ENCODE data around the gene VRK3. TPM values are rescaled to one million over a fixed set of nuclear protein-coding genes. Genes with fewer than 3 reads are reported as not detected.

VRK3 gene
- total and polyA plus RNA-seq, 2 donors (not counting 3 experiments of a cell fraction or from before 2014, with no cell fraction given), result 20.4 to 36.0 TPM

- Histone ChIP-seq H3K4me3 (replicated peaks in 1 of 3; ENCODE audit: insufficient read depth in 1 of 3, low read depth in 1 of 3, low read length in 3 of 3) (no peak overlapping the region), H3K9ac (replicated peaks; ENCODE audit: extremely low read depth, insufficient read depth, low read length) (no peak overlapping the region), H3K36me3 (ENCODE audit: control insufficient read depth in 2 of 2, extremely low read depth in 1 of 2, insufficient read depth in 2 of 2, low read length in 2 of 2) (peaks cover 2 to 56% of the 10 kb centered on the region in 2 experiments), H3K27me3 (ENCODE audit: control insufficient read depth in 2 of 2, insufficient read depth in 2 of 2, low read length in 2 of 2) (no peaks in the 10 kb centered on the region), H3K27ac (ENCODE audit: insufficient read depth, low read depth, low read length) (no peak overlapping the region), H3K4me2 (ENCODE audit: insufficient read depth, low read length) (no peak overlapping the region), H3K79me2 (ENCODE audit: control insufficient read depth, insufficient read depth, low read length) (no peaks in the 10 kb centered on the region), H3K9me3 (replicated peaks; ENCODE audit: control insufficient read depth, insufficient read depth, low read length) (no peaks in the 10 kb centered on the region), H2AFZ (ENCODE audit: low read depth, low read length) (no peak overlapping the region), H4K20me1 (replicated peaks; ENCODE audit: control insufficient read depth, extremely low read depth, insufficient read depth, low read length) (no peaks in the 10 kb centered on the region), H3K9me1 (replicated peaks; ENCODE audit: control insufficient read depth, extremely low read depth, insufficient read depth, low read length) (no peaks in the 10 kb centered on the region), H3K4me1 (ENCODE audit: control insufficient read depth, extremely low read depth, insufficient read depth, low read length) (peaks cover 8% of the 10 kb centered on the region)
- ChIA-PET POLR2A (no interaction called here), CTCF (no interaction called here)
- DNase-seq (ENCODE audit: low read depth, low spot score) (no peak), FAIRE-seq (no peak)
- intact Hi-C loops (cut with micrococcal nuclease) (no loop called here), dilution Hi-C loops (cut with MboI; ENCODE audit: extremely low pct_ligation_motif_present, low sequenced_read_pairs) (no loop called here)
- TF ChIP-seq POLR2A (IDR thresholded peaks at IDR 0.05; ENCODE audit: low read depth, low read length), result no peak
- no peak for TF ChIP-seq POLR2AphosphoS5 (IDR thresholded peaks at IDR 0.05; ENCODE audit: insufficient read depth, low read depth, low read length)
- TF ChIP-seq EZH2 (IDR thresholded peaks at IDR 0.05; ENCODE audit: borderline replicate concordance, low read depth, low read length, severe bottlenecking), result no peak
- no peak for TF ChIP-seq JUN (IDR thresholded peaks at IDR 0.05; ENCODE audit: borderline replicate concordance, insufficient read depth, insufficient read length, low read depth)
- TF ChIP-seq, protein P1, sequence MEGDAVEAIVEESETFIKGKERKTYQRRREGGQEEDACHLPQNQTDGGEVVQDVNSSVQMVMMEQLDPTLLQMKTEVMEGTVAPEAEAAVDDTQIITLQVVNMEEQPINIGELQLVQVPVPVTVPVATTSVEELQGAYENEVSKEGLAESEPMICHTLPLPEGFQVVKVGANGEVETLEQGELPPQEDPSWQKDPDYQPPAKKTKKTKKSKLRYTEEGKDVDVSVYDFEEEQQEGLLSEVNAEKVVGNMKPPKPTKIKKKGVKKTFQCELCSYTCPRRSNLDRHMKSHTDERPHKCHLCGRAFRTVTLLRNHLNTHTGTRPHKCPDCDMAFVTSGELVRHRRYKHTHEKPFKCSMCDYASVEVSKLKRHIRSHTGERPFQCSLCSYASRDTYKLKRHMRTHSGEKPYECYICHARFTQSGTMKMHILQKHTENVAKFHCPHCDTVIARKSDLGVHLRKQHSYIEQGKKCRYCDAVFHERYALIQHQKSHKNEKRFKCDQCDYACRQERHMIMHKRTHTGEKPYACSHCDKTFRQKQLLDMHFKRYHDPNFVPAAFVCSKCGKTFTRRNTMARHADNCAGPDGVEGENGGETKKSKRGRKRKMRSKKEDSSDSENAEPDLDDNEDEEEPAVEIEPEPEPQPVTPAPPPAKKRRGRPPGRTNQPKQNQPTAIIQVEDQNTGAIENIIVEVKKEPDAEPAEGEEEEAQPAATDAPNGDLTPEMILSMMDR (IDR thresholded peaks at IDR 0.05; ENCODE audit: extremely low read depth in 1 of 2, insufficient read depth in 1 of 2, low read depth in 1 of 2, low read length in 2 of 2), result no peak
- no peak for TF ChIP-seq FOS (IDR thresholded peaks at IDR 0.05; ENCODE audit: borderline replicate concordance, insufficient read depth, low read length)
- TF ChIP-seq MAX (IDR thresholded peaks at IDR 0.05; ENCODE audit: insufficient read depth, insufficient read length), result no peak
- TF ChIP-seq GATA2 (IDR thresholded peaks at IDR 0.05; ENCODE audit: insufficient read depth, insufficient read length, low read depth, low read length), result no peak
- TF ChIP-seq MYC (IDR thresholded peaks at IDR 0.05; ENCODE audit: low read depth, low read length), result no peak
- BruUV-seq (replicated peaks), result no TSS peak
Measured at GRCh38 chr19:50001775-50002174, 23.4 kb downstream of the VRK3 start.

Data from endothelial cell of umbilical vein (primary cell).